SHP77 treated with DMSO at 0.1 percent for 48 hours (cell line): ENCODE measurements around the gene KCTD19.

Source experiments
- DNase-seq: peaks from one replicate; lab custom pipeline; 2025; lab: John Stamatoyannopoulos, UW

Gene KCTD19

DNA sequence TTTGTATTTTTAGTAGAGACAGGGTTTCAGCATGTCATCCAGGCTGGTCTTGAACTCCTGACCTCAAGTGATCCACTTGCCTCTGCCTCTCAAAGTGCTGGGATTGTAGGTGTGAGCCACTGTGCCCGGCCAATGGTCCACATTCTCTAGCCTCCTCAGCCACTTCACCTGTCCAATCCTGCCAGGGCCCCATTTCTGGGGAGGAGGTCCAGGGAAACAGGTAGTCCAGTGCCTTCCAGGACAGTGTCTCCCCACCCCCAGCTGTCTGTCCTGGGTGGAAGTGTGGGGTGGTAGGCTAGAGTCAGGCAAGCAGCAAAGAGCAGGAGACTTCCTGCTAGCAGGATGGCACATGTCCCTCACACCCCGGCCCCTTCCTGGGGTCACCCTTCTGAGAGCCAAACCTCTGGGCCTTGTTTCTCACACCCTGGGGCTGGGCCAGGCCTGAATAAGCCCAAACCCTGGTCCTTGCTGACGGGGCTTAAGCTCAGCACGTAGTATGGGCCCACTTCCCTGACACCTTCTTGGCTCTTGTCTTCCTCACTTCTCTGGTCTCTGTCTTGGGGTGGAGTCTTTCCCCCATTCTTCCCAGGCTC, 84.3 kb downstream of the KCTD19 start:
- DNase-seq = no peak

DNA sequence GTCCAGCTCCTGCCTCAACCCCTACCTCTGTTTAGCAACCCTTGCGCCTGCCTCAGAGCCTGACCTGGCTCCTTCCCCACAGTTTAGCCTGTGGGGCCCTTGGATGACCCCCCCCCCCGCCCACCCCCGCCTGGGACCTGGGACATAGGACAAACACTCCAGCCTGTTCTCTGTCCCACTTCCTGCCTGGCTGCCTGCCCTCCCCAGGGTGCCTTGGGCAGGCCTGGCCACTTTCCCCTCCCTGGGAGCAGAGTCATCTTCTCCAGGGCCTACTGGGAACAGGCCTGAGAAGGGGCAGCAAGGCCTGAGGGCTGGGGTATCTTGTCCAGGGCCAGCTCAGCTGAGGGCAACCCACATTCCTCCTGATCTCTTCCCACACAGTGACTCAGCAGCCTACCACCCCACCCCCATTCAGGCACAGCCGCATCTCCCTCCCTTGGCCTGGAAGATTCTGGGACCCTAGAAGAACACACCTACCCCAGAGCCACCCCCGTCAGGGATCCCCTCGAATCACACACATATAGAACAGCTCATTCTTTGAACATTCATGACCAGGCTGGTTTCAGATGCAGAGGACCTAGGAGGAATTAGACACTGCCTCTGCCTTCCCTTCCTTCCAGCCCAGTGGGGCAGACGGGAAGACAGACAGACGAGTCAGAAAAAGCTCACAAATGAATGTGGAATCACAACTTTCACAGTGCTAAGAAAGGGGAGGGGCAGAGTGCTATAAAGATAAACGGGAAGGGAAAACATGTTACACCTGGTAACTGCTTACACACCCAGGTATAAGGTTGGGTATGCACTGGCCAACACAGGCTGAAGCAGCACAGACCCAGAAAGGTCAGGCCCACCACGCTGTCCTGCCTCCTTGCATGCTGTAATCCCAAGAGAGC, 85.3 kb downstream of the KCTD19 start:
- DNase-seq = no peak

DNA sequence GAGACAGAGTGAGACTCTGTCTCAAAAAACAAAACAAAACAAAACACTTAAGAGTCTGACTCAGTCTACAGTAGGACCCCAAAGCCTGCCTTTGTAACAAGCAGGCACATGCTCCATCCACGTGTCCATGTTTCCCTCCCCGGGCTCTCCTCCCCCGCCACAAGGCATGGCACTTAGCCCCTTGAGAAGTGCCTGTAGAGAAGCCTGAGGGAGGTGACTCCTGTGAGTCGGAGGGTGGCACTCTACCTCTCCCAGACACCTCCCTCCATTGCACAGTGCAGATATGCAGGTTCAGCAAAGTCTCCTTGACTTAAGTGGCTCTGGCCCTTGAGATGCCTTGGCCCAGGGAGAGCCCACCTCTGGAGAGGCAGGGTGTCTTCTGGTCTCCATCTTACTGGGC, 86.0 kb downstream of the KCTD19 start:
- no peak for DNase-seq
